Hepatocyte (in vitro differentiated cells): ENCODE results near the gene MRPS33.

Experiments
- CTCF ChIP-seq: fragments of 200-600 bp; sonication (generic); IDR thresholded peaks from 2 replicates; pipeline ENCODE4 v1.5.1; 2016; ENCODE audit warnings: antibody characterized with exemption, mild to moderate bottlenecking; ENCODE audit not compliant: poor library complexity
- EZH2 ChIP-seq: fragments of 200-600 bp; sonication (generic); IDR thresholded peaks from 2 replicates; pipeline ENCODE4 v1.6.1; 2016; ENCODE audit warnings: antibody characterized with exemption, mild to moderate bottlenecking, borderline replicate concordance
- EZH2phosphoT487 ChIP-seq: fragments of 200-600 bp; sonication (generic); IDR thresholded peaks from one replicate; pipeline ENCODE4 v1.6.1; 2018; ENCODE audit warnings: antibody characterized with exemption, mild to moderate bottlenecking, low read depth, moderate library complexity; ENCODE audit not compliant: unreplicated experiment, severe bottlenecking

GRCh38 chr7:140990193-140990962 is 24.4 kb downstream of the MRPS33 start:
- TF ChIP-seq CTCF (no peak), EZH2 (no peak), EZH2phosphoT487 (no peak)
